Measurements from ENCODE around the gene OSBPL6.
A peak's percentile ranks its signal among the peaks of the same experiment; 100 is the strongest.

The OSBPL6 gene

GRCh38 chr2:178241844-178242551 is 47.7 kb downstream of the OSBPL6 start:
- no peak overlapping the region for H3K27ac ChIP-seq
- no peak overlapping the region for H3K9ac ChIP-seq
- no peaks in the 10 kb centered on the region for H3K27me3 ChIP-seq
- H3K36me3 ChIP-seq: no peaks in the 10 kb centered on the region
- H3K9me3 ChIP-seq (replicated peaks in 1 of 11): no peaks in the 10 kb centered on the region
- no peaks in the 10 kb centered on the region for H4K20me1 ChIP-seq
- no peak for TF ChIP-seq Cebpa-rat (IDR thresholded peaks at IDR 0.05)
- peaks cover 0 to 15% (median 0%) of the 10 kb centered on the region in 10 experiments; a peak in 4 of 20 replicates for H3K4me1 ChIP-seq
- H3K4me3 ChIP-seq: no peak overlapping the region
- peak overlapping the region in 3 of 11 experiments; percentile 37 to 59 (median 55); a peak in 5 of 22 replicates for H3K4me2 ChIP-seq

- no peaks in the 10 kb centered on the region for H4K20me1 ChIP-seq
- H3K36me3 ChIP-seq: no peaks in the 10 kb centered on the region
- H3K4me2 ChIP-seq: peak overlapping the region in 3 of 11 experiments; percentile 37 to 59 (median 55); a peak in 4 of 22 replicates
- no peak for TF ChIP-seq Cebpa-rat (IDR thresholded peaks at IDR 0.05)
- H3K27me3 ChIP-seq: no peaks in the 10 kb centered on the region
- no peaks in the 10 kb centered on the region for H3K9me3 ChIP-seq (replicated peaks in 1 of 11)
- H3K27ac ChIP-seq: no peak overlapping the region
- peaks cover 0 to 15% (median 0%) of the 10 kb centered on the region in 10 experiments; a peak in 4 of 20 replicates for H3K4me1 ChIP-seq
- no peak overlapping the region for H3K4me3 ChIP-seq
- H3K9ac ChIP-seq: no peak overlapping the region
Observed at GRCh38 chr2:178242552-178242883, 48.2 kb downstream of the OSBPL6 start.

- Histone ChIP-seq H3K4me2 (no peak overlapping the region), H4K20me1 (no peaks in the 10 kb centered on the region), H3K9me3 (replicated peaks in 1 of 11) (no peaks in the 10 kb centered on the region), H3K4me1 (peaks cover 0 to 9% (median 0%) of the 10 kb centered on the region in 10 experiments; a peak in 4 of 20 replicates), H3K36me3 (no peaks in the 10 kb centered on the region), H3K4me3 (no peak overlapping the region), H3K27ac (no peak overlapping the region), H3K9ac (no peak overlapping the region), H3K27me3 (no peaks in the 10 kb centered on the region)
- TF ChIP-seq Cebpa-rat (IDR thresholded peaks at IDR 0.05): no peak
Observed at GRCh38 chr2:178243961-178244360, 49.6 kb downstream of the OSBPL6 start.

GRCh38 chr2:178244777-178245176 is 50.5 kb downstream of the OSBPL6 start:
- no peaks in the 10 kb centered on the region for H3K36me3 ChIP-seq
- peaks cover 0 to 9% (median 0%) of the 10 kb centered on the region in 10 experiments; a peak in 4 of 20 replicates for H3K4me1 ChIP-seq
- H3K27me3 ChIP-seq: no peaks in the 10 kb centered on the region
- H3K9me3 ChIP-seq (replicated peaks in 1 of 11): no peaks in the 10 kb centered on the region
- no peaks in the 10 kb centered on the region for H4K20me1 ChIP-seq
- no peak overlapping the region for H3K9ac ChIP-seq
- no peak for TF ChIP-seq Cebpa-rat (IDR thresholded peaks at IDR 0.05)
- no peak overlapping the region for H3K4me2 ChIP-seq
- no peak overlapping the region for H3K27ac ChIP-seq
- H3K4me3 ChIP-seq: no peak overlapping the region

- H4K20me1 ChIP-seq: no peaks in the 10 kb centered on the region
- no peaks in the 10 kb centered on the region for H3K9me3 ChIP-seq (replicated peaks in 1 of 11)
- H3K4me2 ChIP-seq: no peak overlapping the region
- H3K27ac ChIP-seq: no peak overlapping the region
- no peak for TF ChIP-seq Cebpa-rat (IDR thresholded peaks at IDR 0.05)
- no peak overlapping the region for H3K9ac ChIP-seq
- H3K4me1 ChIP-seq: peaks cover 0 to 9% (median 0%) of the 10 kb centered on the region in 10 experiments; a peak in 4 of 20 replicates
- no peaks in the 10 kb centered on the region for H3K36me3 ChIP-seq
- no peak overlapping the region for H3K4me3 ChIP-seq
- H3K27me3 ChIP-seq: no peaks in the 10 kb centered on the region
Observed at GRCh38 chr2:178246696-178247095, 52.4 kb downstream of the OSBPL6 start.

- Histone ChIP-seq H3K4me1 (peaks cover 0 to 4% (median 0%) of the 10 kb centered on the region in 10 experiments; a peak in 4 of 20 replicates), H4K20me1 (no peaks in the 10 kb centered on the region), H3K27me3 (no peaks in the 10 kb centered on the region), H3K4me2 (no peak overlapping the region), H3K4me3 (no peak overlapping the region), H3K9me3 (replicated peaks in 1 of 11) (no peaks in the 10 kb centered on the region), H3K9ac (no peak overlapping the region), H3K36me3 (no peaks in the 10 kb centered on the region), H3K27ac (no peak overlapping the region)
- no peak for TF ChIP-seq Cebpa-rat (IDR thresholded peaks at IDR 0.05)
Observed at GRCh38 chr2:178247250-178247649, 52.9 kb downstream of the OSBPL6 start.

- H3K9me3 ChIP-seq (replicated peaks in 1 of 11): peaks cover 0 to 9% (median 5%) of the 10 kb centered on the region in 11 experiments; a peak in 5 of 22 replicates
- H3K27me3 ChIP-seq: no peaks in the 10 kb centered on the region
- no peak overlapping the region for H3K9ac ChIP-seq
- no peaks in the 10 kb centered on the region; a peak in 2 of 20 replicates for H3K4me1 ChIP-seq
- no peaks in the 10 kb centered on the region for H4K20me1 ChIP-seq
- TF ChIP-seq Cebpa-rat (IDR thresholded peaks at IDR 0.05): no peak
- H3K27ac ChIP-seq: no peak overlapping the region
- H3K4me2 ChIP-seq: peak overlapping the region in 1 of 11 experiments; percentile 5; a peak in 1 of 22 replicates
- no peak overlapping the region for H3K4me3 ChIP-seq
- no peaks in the 10 kb centered on the region for H3K36me3 ChIP-seq
Observed at GRCh38 chr2:178250429-178250828, 56.1 kb downstream of the OSBPL6 start.

GRCh38 chr2:178251151-178251955 is 57.0 kb downstream of the OSBPL6 start:
- no peak overlapping the region for H3K4me3 ChIP-seq
- H4K20me1 ChIP-seq: no peaks in the 10 kb centered on the region
- H3K9me3 ChIP-seq (replicated peaks in 1 of 11): peaks cover 0 to 9% (median 5%) of the 10 kb centered on the region in 11 experiments; a peak in 5 of 22 replicates
- no peak overlapping the region for H3K4me2 ChIP-seq
- H3K27ac ChIP-seq: no peak overlapping the region
- no peak for TF ChIP-seq Cebpa-rat (IDR thresholded peaks at IDR 0.05)
- no peaks in the 10 kb centered on the region for H3K36me3 ChIP-seq
- H3K27me3 ChIP-seq: no peaks in the 10 kb centered on the region
- peaks cover 0 to 8% (median 0%) of the 10 kb centered on the region in 10 experiments; a peak in 5 of 20 replicates for H3K4me1 ChIP-seq
- no peak overlapping the region for H3K9ac ChIP-seq

- Histone ChIP-seq H3K4me3 (no peak overlapping the region), H3K9ac (no peak overlapping the region), H3K9me3 (replicated peaks in 1 of 11) (peaks cover 0 to 9% (median 5%) of the 10 kb centered on the region in 11 experiments; a peak in 5 of 22 replicates), H3K27me3 (no peaks in the 10 kb centered on the region), H4K20me1 (no peaks in the 10 kb centered on the region), H3K27ac (no peak overlapping the region), H3K36me3 (no peaks in the 10 kb centered on the region), H3K4me1 (peaks cover 0 to 11% (median 0%) of the 10 kb centered on the region in 10 experiments; a peak in 3 of 20 replicates), H3K4me2 (peak overlapping the region in 1 of 11 experiments; percentile 21; a peak in 3 of 22 replicates)
- no peak for TF ChIP-seq Cebpa-rat (IDR thresholded peaks at IDR 0.05)
Observed at GRCh38 chr2:178256382-178257042, 62.2 kb downstream of the OSBPL6 start.

Measured in BLaER1 treated with 17β-estradiol and CSF1 and Interleukin-3, amounts not matched to agents 10 nM and 100 nM (cell line).